GM21360 (cell line): Measurements from ENCODE around the gene IL1B.

Source experiments
- ATAC-seq: cut with Tn5 transposase; IDR thresholded peaks from one replicate; pipeline ENCODE4 v1.9.1; 2021; ENCODE audit warnings: mild to moderate bottlenecking, moderate library complexity; ENCODE audit not compliant: unreplicated experiment

The IL1B gene

GRCh38 chr2:112811276-112811831 lies 25.2 kb downstream of the IL1B start:
- ATAC-seq: no peak

- ATAC-seq: no peak
These were observed 27.5 kb downstream of the IL1B start for GRCh38 chr2:112809112-112809511.

GRCh38 chr2:112807233-112807807 lies 29.3 kb downstream of the IL1B start:
- no peak for ATAC-seq

GRCh38 chr2:112805542-112805941 lies 31.0 kb downstream of the IL1B start:
- ATAC-seq: no peak

GRCh38 chr2:112803691-112804521 lies 32.7 kb downstream of the IL1B start:
- no peak for ATAC-seq

GRCh38 chr2:112800881-112801583 lies 35.5 kb downstream of the IL1B start:
- ATAC-seq: no peak

GRCh38 chr2:112798979-112799975 lies 37.3 kb downstream of the IL1B start:
- ATAC-seq: no peak

- ATAC-seq: no peak
These were observed 40.1 kb downstream of the IL1B start for GRCh38 chr2:112796486-112796885.

- ATAC-seq: no peak
These were observed 40.8 kb downstream of the IL1B start for GRCh38 chr2:112795774-112796173.

- ATAC-seq: no peak
These were observed 41.7 kb downstream of the IL1B start for GRCh38 chr2:112794841-112795240.

GRCh38 chr2:112794131-112794733 lies 42.3 kb downstream of the IL1B start:
- no peak for ATAC-seq

- ATAC-seq: no peak
These were observed 43.1 kb downstream of the IL1B start for GRCh38 chr2:112793449-112793978.

GRCh38 chr2:112792419-112792818 lies 44.2 kb downstream of the IL1B start:
- ATAC-seq: no peak

- ATAC-seq: no peak
These were observed 44.8 kb downstream of the IL1B start for GRCh38 chr2:112791693-112792230.

GRCh38 chr2:112791019-112791418 lies 45.6 kb downstream of the IL1B start:
- ATAC-seq: no peak

- no peak for ATAC-seq
These were observed 46.3 kb downstream of the IL1B start for GRCh38 chr2:112790305-112790704.

- ATAC-seq: no peak
These were observed 47.4 kb downstream of the IL1B start for GRCh38 chr2:112789186-112789585.

GRCh38 chr2:112788653-112789052 lies 47.9 kb downstream of the IL1B start:
- no peak for ATAC-seq

- no peak for ATAC-seq
These were observed 48.7 kb downstream of the IL1B start for GRCh38 chr2:112787729-112788393.
